ENCODE measurements around the gene ANKRD35. TPM values are rescaled to one million over a fixed set of nuclear protein-coding genes. Genes with fewer than 3 reads are reported as not detected.
A peak's percentile ranks its signal among the peaks of the same experiment; 100 is the strongest.
"Not testable (repeated sequence)": the region's sequence is repeated elsewhere in the genome, so short reads cannot be mapped to it uniquely, and the experiment has no call there.

ANKRD35 gene
- polyA plus RNA-seq, 1 donor = 0.93 TPM

DNA sequence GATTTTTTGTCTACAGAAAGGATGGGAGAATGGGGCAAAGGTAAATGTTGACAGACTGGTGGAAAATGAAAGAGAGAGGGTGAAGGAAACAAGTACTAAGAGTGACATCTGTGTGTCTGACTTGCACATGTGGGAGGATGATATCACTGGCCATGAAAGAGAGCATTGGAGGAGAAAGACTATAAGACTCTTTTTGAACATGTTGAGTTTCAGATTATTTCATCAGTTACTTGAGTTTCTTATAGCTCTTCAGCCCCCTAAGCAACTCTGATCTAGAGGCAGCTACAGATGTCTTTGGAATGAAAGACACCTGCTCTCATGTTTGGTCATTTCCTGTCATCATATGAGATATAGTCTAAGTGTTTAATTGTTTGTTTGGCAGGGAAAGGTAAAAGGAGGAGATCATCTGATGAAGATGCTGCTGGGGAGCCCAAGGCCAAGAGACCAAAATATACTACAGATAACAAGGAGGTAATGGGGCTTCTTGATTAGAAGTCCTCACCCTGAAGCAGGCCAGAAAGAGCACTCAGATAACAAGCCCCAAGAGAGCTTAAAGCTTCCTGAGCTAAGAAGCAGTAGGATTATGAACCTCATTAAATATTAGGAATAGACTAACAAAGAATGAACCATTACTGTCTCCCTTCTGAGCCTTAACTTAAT, 57.2 kb downstream of the ANKRD35 start:
- Histone ChIP-seq H3K27me3 (ENCODE audit: control insufficient read depth, insufficient read depth, low read length) (no peaks in the 10 kb centered on the region), H3K4me3 (ENCODE audit: low read length) (no peak overlapping the region), H3K27ac (ENCODE audit: low read length) (no peak overlapping the region), H3K9me3 (ENCODE audit: control insufficient read depth, low read depth, low read length) (no peaks in the 10 kb centered on the region), H3K4me1 (ENCODE audit: control insufficient read depth, insufficient read depth, low read length) (peaks cover 4% of the 10 kb centered on the region), H3K36me3 (ENCODE audit: control insufficient read depth, insufficient read depth, low read length) (peaks cover 69% of the 10 kb centered on the region)
- no peak for DNase-seq

DNA sequence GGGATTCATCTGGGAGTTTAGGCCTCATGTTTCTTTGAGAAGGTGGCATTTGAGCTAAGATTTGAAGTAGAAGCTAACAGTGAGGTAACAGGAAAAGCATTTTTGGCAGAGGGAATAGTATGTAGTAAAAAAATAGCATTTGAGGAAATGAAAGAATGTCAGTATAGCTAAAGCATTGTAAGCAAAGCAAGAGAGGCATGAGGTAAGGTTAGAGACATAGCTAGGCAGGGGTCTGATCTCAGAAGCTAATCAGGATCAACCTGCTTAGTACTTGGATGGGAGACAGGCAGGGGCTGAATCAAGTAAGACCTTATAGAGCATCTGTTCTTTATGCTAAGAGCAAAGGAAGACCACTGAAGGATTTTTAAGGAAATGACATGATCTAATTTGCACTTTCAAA, 57.7 kb downstream of the ANKRD35 start:
- H3K27me3 ChIP-seq (ENCODE audit: control insufficient read depth, insufficient read depth, low read length) = no peaks in the 10 kb centered on the region
- no peak overlapping the region for H3K4me3 ChIP-seq (ENCODE audit: low read length)
- H3K9me3 ChIP-seq (ENCODE audit: control insufficient read depth, low read depth, low read length) = no peaks in the 10 kb centered on the region
- peaks cover 63% of the 10 kb centered on the region for H3K36me3 ChIP-seq (ENCODE audit: control insufficient read depth, insufficient read depth, low read length)
- no peak overlapping the region for H3K27ac ChIP-seq (ENCODE audit: low read length)
- H3K4me1 ChIP-seq (ENCODE audit: control insufficient read depth, insufficient read depth, low read length) = peaks cover 4% of the 10 kb centered on the region
- no peak for DNase-seq

DNA sequence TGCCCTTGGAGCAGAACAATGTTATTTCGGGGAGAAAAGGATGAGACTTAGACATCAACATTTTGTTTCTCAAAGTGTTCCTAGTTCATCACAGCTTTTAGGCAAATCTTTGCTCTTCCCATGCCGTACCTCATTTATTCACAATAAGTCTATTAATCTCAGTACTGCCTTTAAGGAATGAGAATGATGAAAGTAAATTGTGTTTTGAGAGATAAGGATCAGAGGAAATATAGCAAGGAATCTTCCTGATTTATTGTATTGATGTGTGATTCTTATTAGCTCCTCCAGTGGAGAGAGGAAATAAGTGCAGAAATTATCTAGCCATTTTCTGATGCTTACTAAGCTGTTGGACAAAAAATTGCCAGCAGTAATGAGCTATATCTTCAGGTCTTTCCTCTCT, 59.6 kb downstream of the ANKRD35 start:
- H3K36me3 ChIP-seq (ENCODE audit: control insufficient read depth, insufficient read depth, low read length) = peaks cover 50% of the 10 kb centered on the region
- no peaks in the 10 kb centered on the region for H3K9me3 ChIP-seq (ENCODE audit: control insufficient read depth, low read depth, low read length)
- 100% methylated on average over 1 of the region's 2 CpGs for WGBS (ENCODE audit: insufficient coverage, low lambda C conversion rate)
- H3K27me3 ChIP-seq (ENCODE audit: control insufficient read depth, insufficient read depth, low read length) = no peaks in the 10 kb centered on the region
- peaks cover 4% of the 10 kb centered on the region for H3K4me1 ChIP-seq (ENCODE audit: control insufficient read depth, insufficient read depth, low read length)
- H3K4me3 ChIP-seq (ENCODE audit: low read length) = no peak overlapping the region
- no peak overlapping the region for H3K27ac ChIP-seq (ENCODE audit: low read length)
- DNase-seq = no peak

DNA sequence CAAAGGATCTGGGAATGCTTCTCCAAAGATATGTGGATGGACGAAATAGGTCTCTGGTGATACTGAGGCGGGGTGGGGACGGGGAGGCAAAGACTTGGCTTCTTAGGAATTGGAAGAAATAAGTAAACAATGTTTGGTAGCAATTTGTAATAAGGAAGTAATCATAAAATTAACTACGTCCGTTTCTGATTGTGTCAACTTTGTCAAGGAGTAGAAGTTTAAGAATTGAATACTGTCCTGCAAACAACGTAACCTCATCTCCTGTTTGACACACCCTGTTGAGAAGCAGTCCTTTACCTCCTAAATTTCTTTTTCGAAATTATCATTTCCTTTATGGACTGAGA, 61.2 kb downstream of the ANKRD35 start:
- DNase-seq = no peak

DNA sequence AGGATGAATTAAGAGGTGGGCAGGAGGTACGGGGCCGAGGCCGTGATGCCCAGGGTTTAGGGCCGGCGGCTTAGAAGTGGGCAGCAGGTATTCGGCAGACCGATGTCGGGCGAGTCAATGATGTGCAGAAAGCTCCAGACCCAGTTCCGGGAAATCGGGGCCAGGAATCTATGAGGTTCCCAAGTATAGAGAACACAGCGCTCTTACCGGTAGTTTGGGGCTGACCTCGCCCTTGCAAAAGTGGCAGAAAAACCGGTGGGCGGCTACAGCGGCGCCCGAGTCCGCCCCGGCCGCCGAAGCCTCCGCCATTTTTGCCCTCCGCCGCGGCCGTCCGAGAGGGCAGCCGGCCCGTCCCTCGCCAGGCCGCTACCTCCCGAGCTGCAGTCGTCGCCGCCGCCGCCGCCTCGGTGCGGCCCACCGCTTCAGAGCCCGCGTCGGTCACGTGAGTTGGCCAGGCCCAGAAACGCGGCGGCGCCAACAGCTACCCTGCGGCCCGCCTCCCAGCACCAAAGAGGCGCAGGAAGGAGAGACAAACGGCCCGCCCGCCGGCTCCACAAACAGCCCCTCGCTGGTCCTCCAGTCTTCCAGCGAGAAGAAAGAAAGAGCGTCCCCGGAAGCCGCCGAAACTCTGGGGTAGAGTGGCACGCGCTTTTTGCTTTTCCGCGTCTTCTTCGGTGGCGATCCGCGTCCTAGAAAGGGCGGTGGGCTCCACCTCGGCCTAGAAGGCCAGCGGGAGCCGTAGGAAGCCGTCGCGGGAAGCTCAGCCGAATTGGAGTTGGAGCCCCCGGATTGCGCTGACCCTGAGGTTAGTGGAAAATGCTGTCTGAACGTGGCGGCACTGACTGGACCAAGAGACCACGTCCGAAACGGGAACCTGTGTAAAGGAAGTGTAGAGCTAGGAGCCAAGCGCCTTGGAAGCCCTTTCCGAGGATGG, 61.8 kb downstream of the ANKRD35 start, which contains the start of the genes POLR3C and RNF115:
TSS of gene POLR3C (plus strand) at position 636 of the 934 bp plus-strand sequence. CDS start 1,577 bp downstream, outside the sequence.
TSS of gene RNF115 (minus strand) at position 531 of the 934 bp plus-strand sequence. CDS start at position 309, 222 bp downstream.
- Histone ChIP-seq H3K27me3 (ENCODE audit: control insufficient read depth, insufficient read depth, low read length) (no peaks in the 10 kb centered on the region), H3K27ac (ENCODE audit: low read length) (peak within 1 kb of the TSS; percentile 86), H3K9me3 (ENCODE audit: control insufficient read depth, low read depth, low read length) (no peaks in the 10 kb centered on the region), H3K4me3 (ENCODE audit: low read length) (peak within 1 kb of the TSS; percentile 90), H3K36me3 (ENCODE audit: control insufficient read depth, insufficient read depth, low read length) (peaks cover 30% of the 10 kb centered on the region), H3K4me1 (ENCODE audit: control insufficient read depth, insufficient read depth, low read length) (peaks cover 4% of the 10 kb centered on the region)
- no CpG with 5 or more reads among the region's 89 CpGs for WGBS (ENCODE audit: insufficient coverage, low lambda C conversion rate)
- peak; percentile 81 to 92 for DNase-seq

More for the DNA sequence above, 61.2 kb downstream of the ANKRD35 start:
- Histone ChIP-seq H3K36me3 (ENCODE audit: control insufficient read depth, insufficient read depth, low read length) (peaks cover 36% of the 10 kb centered on the region), H3K4me1 (ENCODE audit: control insufficient read depth, insufficient read depth, low read length) (peaks cover 4% of the 10 kb centered on the region), H3K4me3 (ENCODE audit: low read length) (peak overlapping the region; percentile 90), H3K27me3 (ENCODE audit: control insufficient read depth, insufficient read depth, low read length) (no peaks in the 10 kb centered on the region), H3K27ac (ENCODE audit: low read length) (peak overlapping the region; percentile 86), H3K9me3 (ENCODE audit: control insufficient read depth, low read depth, low read length) (no peaks in the 10 kb centered on the region)
- whole genome bisulfite sequencing (ENCODE audit: insufficient coverage, low lambda C conversion rate) = 0% methylated on average over 4 of the region's 7 CpGs

DNA sequence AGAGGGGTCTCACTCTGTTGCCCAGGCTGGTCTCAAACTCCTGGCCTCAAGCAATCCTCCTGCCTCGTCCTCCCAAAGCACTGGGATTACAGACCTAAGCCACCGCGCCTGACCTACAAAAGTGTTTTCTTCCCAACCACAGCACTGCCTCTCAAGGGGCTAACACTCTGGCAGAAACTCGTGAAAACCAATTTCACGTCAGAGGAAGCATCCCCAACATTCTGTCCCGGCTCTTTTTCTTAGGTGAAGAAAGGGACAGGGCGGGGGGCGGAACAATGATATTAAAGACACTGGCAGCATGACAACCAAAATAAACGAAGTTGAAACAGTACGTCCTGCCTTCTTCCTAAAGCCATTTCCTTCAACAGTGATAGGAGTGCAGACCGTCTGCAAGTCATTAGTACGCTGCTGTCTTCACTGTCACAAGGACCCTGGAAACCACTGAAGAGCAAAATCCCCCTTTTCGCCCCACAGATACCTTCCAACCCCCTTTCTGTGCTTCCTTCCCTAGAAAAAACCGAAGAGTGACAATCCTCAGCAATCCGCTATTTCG, 62.8 kb downstream of the ANKRD35 start:
- H3K4me3 ChIP-seq (ENCODE audit: low read length) = not testable (repeated sequence)
- WGBS (ENCODE audit: insufficient coverage, low lambda C conversion rate) = no CpG with 5 or more reads among the region's 16 CpGs

DNA sequence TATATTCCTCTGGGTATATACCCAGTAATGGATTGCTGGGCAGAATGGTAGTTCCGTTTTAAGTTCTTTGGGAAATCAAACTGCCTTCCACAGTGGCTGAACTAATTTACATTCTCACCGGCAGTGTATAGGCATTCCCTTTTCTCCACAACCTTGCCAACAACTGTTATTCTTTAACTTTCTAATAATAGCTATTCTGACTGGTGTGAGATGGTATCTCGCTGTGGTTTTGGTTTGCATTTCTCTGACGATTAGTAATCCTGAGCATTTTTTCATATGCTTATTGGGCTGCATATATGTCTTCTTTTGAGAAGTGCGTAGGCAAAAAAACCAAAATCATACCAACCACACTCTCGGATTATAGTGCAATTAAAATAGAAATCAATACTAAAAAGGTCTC, 67.6 kb downstream of the ANKRD35 start:
- H3K36me3 ChIP-seq (ENCODE audit: control insufficient read depth, insufficient read depth, low read length); H3K27ac ChIP-seq (ENCODE audit: low read length); H3K4me3 ChIP-seq (ENCODE audit: low read length); H3K27me3 ChIP-seq (ENCODE audit: control insufficient read depth, insufficient read depth, low read length); H3K9me3 ChIP-seq (ENCODE audit: control insufficient read depth, low read depth, low read length); DNase-seq; H3K4me1 ChIP-seq (ENCODE audit: control insufficient read depth, insufficient read depth, low read length): not testable (repeated sequence)
- no CpG with 5 or more reads among the region's 6 CpGs for WGBS (ENCODE audit: insufficient coverage, low lambda C conversion rate)

More for the DNA sequence above, 62.8 kb downstream of the ANKRD35 start:
- not testable (repeated sequence) for DNase-seq; H3K27me3 ChIP-seq (ENCODE audit: control insufficient read depth, insufficient read depth, low read length); H3K27ac ChIP-seq (ENCODE audit: low read length); H3K4me1 ChIP-seq (ENCODE audit: control insufficient read depth, insufficient read depth, low read length); H3K9me3 ChIP-seq (ENCODE audit: control insufficient read depth, low read depth, low read length)
- peaks cover 20% of the 10 kb centered on the region for H3K36me3 ChIP-seq (ENCODE audit: control insufficient read depth, insufficient read depth, low read length)

Other genes starting within 250 kb of the ANKRD35 start
- gene PDZK1, start 178.5 kb downstream of the ANKRD35 start, polyA plus RNA-seq = 62.3 TPM
- 2.6 TPM for gene CD160, start 166.4 kb downstream of the ANKRD35 start, polyA plus RNA-seq
- 14.7 TPM for gene RNF115, start 61.8 kb downstream of the ANKRD35 start, polyA plus RNA-seq
- 26.1 TPM for gene POLR3C, start 61.7 kb downstream of the ANKRD35 start, polyA plus RNA-seq
- 5.1 TPM for gene NUDT17, start 40.2 kb downstream of the ANKRD35 start, polyA plus RNA-seq
- 25.6 TPM for gene PIAS3, start 26.8 kb downstream of the ANKRD35 start, polyA plus RNA-seq
- 1.1 TPM for gene ITGA10, start 24.2 kb upstream of the ANKRD35 start, polyA plus RNA-seq
- gene PEX11B, start 32.9 kb upstream of the ANKRD35 start, polyA plus RNA-seq = 33.6 TPM
- 122 TPM for gene RBM8A, start 41.6 kb upstream of the ANKRD35 start, polyA plus RNA-seq
- 12.0 TPM for gene LIX1L, start 72.2 kb upstream of the ANKRD35 start, polyA plus RNA-seq
- 0.79 TPM for gene ANKRD34A, start 78.7 kb upstream of the ANKRD35 start, polyA plus RNA-seq
- gene POLR3GL, start 78.8 kb upstream of the ANKRD35 start, polyA plus RNA-seq = 29.6 TPM
- 607 TPM for gene TXNIP, start 110.7 kb upstream of the ANKRD35 start, polyA plus RNA-seq
- 0.46 TPM for gene HJV, start 135.9 kb upstream of the ANKRD35 start, polyA plus RNA-seq